Epithelial cell of proximal tubule (primary cell): ENCODE measurements around the gene RPEL1. TPM values are rescaled to one million over a fixed set of nuclear protein-coding genes. Genes with fewer than 3 reads are reported as not detected.

Experiments used
- total RNA-seq: library from RNA; depleted of rRNA; stranded (reverse); fragments of >200 nt; gene quantifications from 2 replicates; pipeline ENCODE4 v1.2.3, GENCODE V29; 2015

The RPEL1 gene
- total RNA-seq, 1 donor from 2014 or later = 0.06 TPM

Other genes starting within 250 kb of the RPEL1 start
- gene NT5C2, start 52.6 kb upstream of the RPEL1 start, total RNA-seq = 37.0 and 41.0 TPM in 2 replicates
- gene INA, start 31.3 kb downstream of the RPEL1 start, total RNA-seq = 6.5 and 18.4 TPM in 2 replicates
- gene PCGF6, start 105.3 kb downstream of the RPEL1 start, total RNA-seq = 16.2 and 22.4 TPM in 2 replicates
- gene TAF5, start 122.1 kb downstream of the RPEL1 start, total RNA-seq = 7.5 and 11.3 TPM in 2 replicates
- gene ATP5MK, start 150.6 kb downstream of the RPEL1 start, total RNA-seq = 325 and 562 TPM in 2 replicates
- 32.6 and 35.2 TPM in 2 replicates for gene PDCD11, start 150.7 kb downstream of the RPEL1 start, total RNA-seq
- 4.6 and 4.7 TPM in 2 replicates for gene CALHM2, start 206.5 kb downstream of the RPEL1 start, total RNA-seq
- not detected in 2 replicates for gene CALHM1, start 213.0 kb downstream of the RPEL1 start, total RNA-seq
- not detected in 2 replicates for gene CALHM3, start 233.4 kb downstream of the RPEL1 start, total RNA-seq
- gene NEURL1, start 247.8 kb downstream of the RPEL1 start, total RNA-seq = 0.14 and 1.3 TPM in 2 replicates